Epithelial cell of proximal tubule (primary cell): ENCODE measurements around the gene SH3TC1. TPM values are rescaled to one million over a fixed set of nuclear protein-coding genes. Genes with fewer than 3 reads are reported as not detected.

ENCODE experiments used
- DNase-seq: peaks from one replicate; pipeline ENCODE4 v3.0.0-alpha.2; 2011; ENCODE audit warnings: low read depth
- H3K4me3 ChIP-seq: 2 replicates; pipeline ENCODE4 v1.5.1; 2011; ENCODE audit warnings: low read depth, mild to moderate bottlenecking, low read length
- total RNA-seq: library from RNA; depleted of rRNA; stranded (reverse); fragments of >200 nt; gene quantifications from 2 replicates; pipeline ENCODE4 v1.2.3, GENCODE V29; 2015
- TF ChIP-seq, protein P1 (sequence below): conservative IDR thresholded peaks from 2 replicates; pipeline ENCODE4 v1.5.1; 2012; ENCODE audit warnings: low read depth, mild to moderate bottlenecking, low read length

SH3TC1 gene
- total RNA-seq, 1 donor from 2014 or later = 8.6 TPM

DNA sequence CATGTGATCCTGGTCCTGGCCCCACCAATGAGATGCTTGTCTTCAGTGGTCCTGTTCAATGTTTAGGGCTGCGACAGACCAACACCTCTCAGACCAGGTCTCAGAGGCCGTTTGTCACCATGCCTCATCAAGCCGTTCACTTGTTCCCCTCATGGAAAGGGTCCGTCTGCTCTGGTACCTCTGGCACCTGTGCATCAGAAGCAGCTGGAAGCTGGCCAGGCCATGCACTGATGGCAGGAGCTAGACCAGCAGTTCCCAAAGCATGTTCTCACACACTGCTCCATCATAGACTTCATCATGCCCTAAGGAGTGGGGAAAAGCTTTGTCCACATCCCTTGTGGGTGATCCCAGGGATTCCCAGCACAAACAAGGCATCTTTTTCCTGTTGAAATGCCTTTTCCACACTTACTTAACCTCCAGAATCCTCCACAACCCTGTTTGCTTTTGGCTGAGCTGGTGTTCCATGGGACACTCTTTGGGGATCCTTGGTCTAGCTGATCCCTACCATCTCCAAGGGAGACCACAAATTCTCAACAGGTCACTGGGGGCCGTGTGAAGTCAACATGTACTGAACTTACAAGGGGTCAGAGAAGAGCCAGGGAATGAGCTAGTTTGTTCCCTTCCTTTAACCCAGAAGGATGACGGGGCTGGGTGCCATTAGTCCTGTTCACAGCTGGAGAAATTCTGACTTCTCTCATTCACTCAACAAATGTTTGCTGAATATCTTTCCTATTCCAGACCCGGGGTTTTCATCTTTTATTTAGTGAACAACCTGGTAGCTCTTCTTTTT lies 21.8 kb downstream of the SH3TC1 start:
- no peak overlapping the region for H3K4me3 ChIP-seq
- TF ChIP-seq, protein P1, sequence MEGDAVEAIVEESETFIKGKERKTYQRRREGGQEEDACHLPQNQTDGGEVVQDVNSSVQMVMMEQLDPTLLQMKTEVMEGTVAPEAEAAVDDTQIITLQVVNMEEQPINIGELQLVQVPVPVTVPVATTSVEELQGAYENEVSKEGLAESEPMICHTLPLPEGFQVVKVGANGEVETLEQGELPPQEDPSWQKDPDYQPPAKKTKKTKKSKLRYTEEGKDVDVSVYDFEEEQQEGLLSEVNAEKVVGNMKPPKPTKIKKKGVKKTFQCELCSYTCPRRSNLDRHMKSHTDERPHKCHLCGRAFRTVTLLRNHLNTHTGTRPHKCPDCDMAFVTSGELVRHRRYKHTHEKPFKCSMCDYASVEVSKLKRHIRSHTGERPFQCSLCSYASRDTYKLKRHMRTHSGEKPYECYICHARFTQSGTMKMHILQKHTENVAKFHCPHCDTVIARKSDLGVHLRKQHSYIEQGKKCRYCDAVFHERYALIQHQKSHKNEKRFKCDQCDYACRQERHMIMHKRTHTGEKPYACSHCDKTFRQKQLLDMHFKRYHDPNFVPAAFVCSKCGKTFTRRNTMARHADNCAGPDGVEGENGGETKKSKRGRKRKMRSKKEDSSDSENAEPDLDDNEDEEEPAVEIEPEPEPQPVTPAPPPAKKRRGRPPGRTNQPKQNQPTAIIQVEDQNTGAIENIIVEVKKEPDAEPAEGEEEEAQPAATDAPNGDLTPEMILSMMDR = no peak
- DNase-seq = no peak

DNA sequence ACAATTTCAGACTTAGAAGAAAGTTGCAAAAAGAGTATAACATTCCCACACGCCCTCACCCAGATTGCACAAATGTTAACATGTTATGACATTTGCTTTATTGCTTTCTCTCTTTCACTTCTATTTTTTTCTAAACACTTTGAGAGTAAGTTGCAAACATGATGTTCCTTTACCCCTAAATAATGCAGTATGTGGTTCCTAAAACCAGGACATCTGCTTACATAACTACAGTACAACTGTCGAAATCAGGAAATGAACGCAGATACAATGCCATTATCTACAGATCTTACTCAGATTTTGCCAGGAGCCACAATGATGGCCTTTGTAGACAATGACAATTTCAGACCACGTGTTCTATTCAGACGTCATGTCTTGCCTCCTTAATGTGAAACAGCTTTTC lies 22.4 kb downstream of the SH3TC1 start:
- DNase-seq = no peak
- H3K4me3 ChIP-seq = no peak overlapping the region
- TF ChIP-seq, protein P1 = no peak

DNA sequence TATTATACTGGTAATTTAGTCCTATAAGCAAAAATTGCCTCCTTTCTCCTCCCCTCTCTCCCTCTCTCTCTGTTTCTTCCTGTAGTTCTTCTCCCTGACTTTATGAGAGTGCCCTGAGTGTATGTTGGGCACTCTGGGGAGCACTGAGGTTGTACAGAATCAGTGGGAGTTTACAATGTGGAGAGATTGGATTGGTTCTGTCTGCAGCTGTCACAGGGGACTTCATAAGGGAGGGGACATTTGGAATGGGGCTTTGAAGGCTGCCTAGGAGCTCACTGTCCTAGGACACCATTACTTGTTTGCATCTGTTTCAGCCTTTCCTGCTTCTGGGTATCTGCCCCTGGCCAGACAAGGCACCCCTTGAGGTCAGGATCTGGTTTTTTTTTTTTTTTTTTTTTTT lies 22.9 kb downstream of the SH3TC1 start:
- H3K4me3 ChIP-seq = no peak overlapping the region
- no peak for DNase-seq
- TF ChIP-seq, protein P1 = no peak

DNA sequence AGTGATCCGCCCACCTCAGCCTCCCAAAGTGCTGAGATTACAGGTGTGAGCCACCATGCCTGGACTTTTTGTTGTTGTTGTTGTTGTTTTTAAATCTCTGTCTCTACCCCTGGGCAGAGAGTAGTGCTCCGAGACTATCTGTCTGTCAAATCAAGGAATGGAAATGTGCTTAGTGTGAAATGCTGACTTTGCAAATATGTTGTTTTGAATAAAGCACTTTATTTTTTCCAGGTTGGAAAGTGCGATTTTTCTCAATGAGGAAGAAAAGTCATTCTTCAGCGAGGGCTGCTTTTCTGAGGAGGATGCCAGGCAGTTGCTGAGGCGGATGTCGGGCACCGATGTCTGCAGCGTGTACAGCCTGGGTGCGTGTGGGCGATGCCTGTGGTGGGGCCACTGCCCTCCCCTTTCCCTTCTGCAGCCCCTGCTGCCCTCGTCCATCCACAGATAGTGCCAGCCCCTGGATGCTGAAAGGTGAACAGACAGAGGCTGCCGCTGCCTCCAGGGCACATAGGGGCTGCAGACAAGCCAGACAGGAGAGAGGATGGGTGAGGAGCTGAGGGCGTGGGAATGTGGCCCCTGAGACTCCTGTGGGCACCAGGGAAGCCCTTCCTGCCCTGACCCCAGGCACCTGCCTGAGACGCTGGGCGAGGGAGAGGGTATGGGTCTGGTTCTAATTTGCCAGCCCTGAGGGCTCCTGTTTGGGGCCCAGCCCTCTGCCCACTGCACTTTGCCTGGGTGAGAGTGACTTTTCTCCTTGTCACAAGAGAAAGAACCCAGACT lies 23.7 kb downstream of the SH3TC1 start:
- DNase-seq = no peak
- TF ChIP-seq, protein P1 = no peak
- H3K4me3 ChIP-seq = no peak overlapping the region

DNA sequence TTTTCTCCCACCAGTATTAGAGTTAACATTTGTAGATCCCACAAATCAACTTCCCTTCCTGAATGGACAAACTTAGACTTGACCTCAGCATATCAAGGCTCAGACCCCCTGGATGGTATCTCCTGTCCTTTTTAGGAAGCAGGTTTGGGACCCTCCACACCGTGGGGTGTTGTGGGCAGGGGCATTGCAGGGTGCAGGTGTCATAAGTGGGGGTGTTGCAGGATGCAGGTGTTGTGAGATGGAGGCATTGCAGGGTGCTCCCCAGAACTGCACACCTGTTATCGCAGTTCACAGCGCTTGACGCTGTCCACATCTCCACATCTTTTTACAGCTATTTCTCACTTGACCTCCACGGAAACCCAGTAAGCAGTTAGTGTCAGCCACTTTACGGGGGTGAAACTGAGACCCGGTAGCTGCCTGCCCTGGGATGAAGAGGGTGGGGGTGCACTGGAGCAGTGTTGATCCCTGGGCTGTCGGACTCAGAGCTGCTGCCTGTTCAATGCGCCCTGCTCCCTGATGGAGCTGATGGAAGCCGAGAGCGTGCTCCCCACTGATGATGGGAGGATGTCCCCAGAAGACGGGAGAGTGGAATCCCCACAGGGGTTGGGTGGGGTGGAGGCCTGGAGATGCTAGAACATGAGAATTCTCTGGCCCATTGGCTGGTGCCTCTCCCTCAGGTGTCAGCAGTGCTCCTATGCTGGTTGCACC lies 25.3 kb downstream of the SH3TC1 start:
- TF ChIP-seq, protein P1 = no peak
- DNase-seq = no peak

DNA sequence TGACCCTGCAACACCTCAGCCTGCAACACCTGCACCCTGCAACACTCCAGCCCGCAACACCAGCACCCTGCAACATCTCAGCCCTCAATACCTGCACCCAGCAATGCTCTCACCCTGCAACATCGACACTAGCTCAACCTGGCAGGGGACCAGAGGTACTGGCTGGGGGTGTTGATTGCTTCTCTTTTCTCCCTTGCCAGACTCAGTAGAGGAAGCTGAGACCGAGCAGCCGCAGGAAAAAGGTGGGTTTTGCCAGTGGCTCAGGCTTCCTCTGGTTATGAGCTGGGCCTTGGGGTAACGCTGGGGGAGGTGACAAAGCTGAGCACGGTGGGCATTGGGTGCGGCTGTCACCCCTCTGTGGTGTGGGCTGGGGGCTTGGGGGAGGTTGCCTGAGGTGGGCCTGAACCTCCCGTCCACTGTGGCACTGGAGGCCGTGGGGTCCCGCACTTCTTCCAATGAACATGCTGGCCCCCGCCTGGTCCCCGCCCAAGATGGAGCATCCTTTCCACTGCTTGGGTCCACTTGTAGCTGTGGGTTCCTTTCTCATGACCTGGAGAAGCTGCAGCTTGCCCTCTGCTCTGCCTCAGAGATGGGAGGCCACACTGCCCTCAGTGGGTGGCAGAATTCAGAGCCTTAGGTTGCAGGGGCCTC lies 26.0 kb downstream of the SH3TC1 start:
- no peak for DNase-seq

More for the DNA sequence above, 25.3 kb downstream of the SH3TC1 start:
- H3K4me3 ChIP-seq = no peak overlapping the region

More for the DNA sequence above, 26.0 kb downstream of the SH3TC1 start:
- TF ChIP-seq, protein P1 = no peak
- no peak overlapping the region for H3K4me3 ChIP-seq
